ENCODE data around the gene SRPX2. TPM values are rescaled to one million over a fixed set of nuclear protein-coding genes. Genes with fewer than 3 reads are reported as not detected.

The SRPX2 gene
- total RNA-seq, 2 donors from 2014 or later, result not detected

DNA sequence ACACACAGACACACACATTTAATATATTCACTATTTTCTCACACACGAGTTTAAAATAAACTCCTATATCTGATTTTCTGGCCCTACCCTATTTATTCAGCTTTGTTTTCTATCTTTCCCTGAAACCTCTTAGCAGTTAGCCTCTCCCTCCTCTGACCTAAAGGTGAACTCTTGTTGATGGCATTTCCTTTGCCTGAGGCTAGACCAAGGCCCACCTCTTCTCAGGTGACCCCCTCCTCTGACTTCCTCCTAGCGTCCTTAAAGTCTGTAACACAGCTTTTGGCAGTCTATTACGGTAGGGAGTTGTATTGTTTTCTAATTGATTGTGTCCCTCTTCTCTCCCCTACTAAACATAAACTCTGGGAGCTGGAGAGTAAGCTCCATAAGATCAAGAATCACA, 1.7 kb upstream of the SRPX2 start:
- DNase-seq (ENCODE audit: low spot score) (no peak), ATAC-seq (no peak)
- no peaks in the 10 kb centered on the region for H3K36me3 Mint-ChIP-seq
- peaks cover 34 to 45% of the 10 kb centered on the region in 2 donors for H3K27me3 Mint-ChIP-seq
- H3K4me3 Mint-ChIP-seq, result no peak overlapping the region
- H3K27ac Mint-ChIP-seq, result no peak overlapping the region
- no peaks in the 10 kb centered on the region for H3K4me1 Mint-ChIP-seq (ENCODE audit: low read depth in 2 of 2)
- H3K9me3 Mint-ChIP-seq, result no peaks in the 10 kb centered on the region

DNA sequence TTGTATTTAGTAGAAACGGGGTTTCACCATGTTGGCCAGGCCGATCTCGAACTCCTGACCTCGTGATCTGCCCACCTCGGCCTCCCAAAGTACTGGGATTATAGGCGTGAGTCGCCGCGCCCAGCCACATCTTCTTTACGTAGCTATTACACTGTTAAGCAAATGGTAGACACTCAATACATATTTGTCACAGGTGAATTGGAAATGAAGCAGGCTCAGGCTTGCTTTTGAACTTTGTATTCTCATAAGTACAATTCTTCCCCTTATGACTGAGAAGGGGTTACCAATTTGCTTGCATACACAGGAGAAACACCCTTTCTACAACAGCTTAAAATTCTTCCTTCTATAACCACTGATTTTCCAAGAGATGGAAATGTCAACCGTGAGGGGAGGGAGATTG, 787 bp upstream of the SRPX2 start:
- Mint-ChIP-seq H3K4me1 (ENCODE audit: low read depth in 2 of 2) (no peaks in the 10 kb centered on the region), H3K27me3 (peaks cover 34 to 45% of the 10 kb centered on the region in 2 donors), H3K36me3 (no peaks in the 10 kb centered on the region), H3K4me3 (no peak overlapping the region), H3K9me3 (no peaks in the 10 kb centered on the region), H3K27ac (no peak overlapping the region)
- no peak for ATAC-seq
- DNase-seq (ENCODE audit: low spot score), result no peak

DNA sequence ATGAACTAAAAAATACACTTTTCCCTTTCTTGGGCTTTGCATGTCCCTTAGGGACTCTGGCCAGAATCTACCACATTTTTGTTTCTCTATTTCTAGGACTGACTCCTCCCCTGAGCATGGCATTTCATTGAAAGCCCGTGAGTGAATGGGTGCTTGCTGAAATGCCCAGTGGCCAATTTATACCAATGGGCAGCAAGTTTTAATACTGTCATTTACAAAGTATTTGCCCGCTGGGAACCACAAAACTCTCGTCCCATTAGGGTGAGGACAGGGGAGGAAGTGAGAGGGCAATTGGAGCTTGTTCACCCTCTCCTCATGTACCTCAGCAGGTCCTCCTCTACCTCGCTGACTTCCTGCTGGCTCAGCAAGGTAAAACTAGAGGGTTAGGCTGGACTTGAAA, 1.1 kb downstream of the SRPX2 start:
- no peaks in the 10 kb centered on the region for H3K36me3 Mint-ChIP-seq
- H3K4me1 Mint-ChIP-seq (ENCODE audit: low read depth in 2 of 2), result no peaks in the 10 kb centered on the region
- no peak for ATAC-seq
- peaks cover 26 to 36% of the 10 kb centered on the region in 2 donors for H3K27me3 Mint-ChIP-seq
- no peak overlapping the region for H3K4me3 Mint-ChIP-seq
- no peak for DNase-seq (ENCODE audit: low spot score)
- H3K9me3 Mint-ChIP-seq, result no peaks in the 10 kb centered on the region
- H3K27ac Mint-ChIP-seq, result no peak overlapping the region

DNA sequence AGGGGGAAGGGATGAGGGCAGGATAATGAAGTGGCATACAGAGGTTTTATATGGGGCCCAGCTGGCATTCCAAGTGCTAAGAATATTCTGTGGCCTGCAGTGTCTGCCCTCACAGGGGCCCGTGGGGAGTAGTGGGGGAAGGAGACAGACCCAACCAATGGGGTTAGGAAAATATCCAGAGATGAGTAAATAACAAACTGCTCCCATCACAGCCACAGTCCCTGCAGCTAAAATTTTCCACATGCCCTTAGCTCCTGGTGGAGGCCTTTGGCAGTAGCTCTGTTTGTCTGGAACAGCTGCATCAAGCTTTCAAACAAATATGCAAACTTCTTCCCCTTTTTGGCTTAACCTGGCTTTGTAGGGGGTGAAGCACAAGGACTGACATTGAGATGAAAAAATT, 3.1 kb downstream of the SRPX2 start:
- ATAC-seq, result no peak
- Mint-ChIP-seq H3K36me3 (no peaks in the 10 kb centered on the region), H3K9me3 (no peaks in the 10 kb centered on the region), H3K27me3 (peaks cover 20% of the 10 kb centered on the region in 2 donors), H3K27ac (no peak overlapping the region), H3K4me1 (ENCODE audit: low read depth in 2 of 2) (no peaks in the 10 kb centered on the region), H3K4me3 (no peak overlapping the region)
- no peak for DNase-seq (ENCODE audit: low spot score)

DNA sequence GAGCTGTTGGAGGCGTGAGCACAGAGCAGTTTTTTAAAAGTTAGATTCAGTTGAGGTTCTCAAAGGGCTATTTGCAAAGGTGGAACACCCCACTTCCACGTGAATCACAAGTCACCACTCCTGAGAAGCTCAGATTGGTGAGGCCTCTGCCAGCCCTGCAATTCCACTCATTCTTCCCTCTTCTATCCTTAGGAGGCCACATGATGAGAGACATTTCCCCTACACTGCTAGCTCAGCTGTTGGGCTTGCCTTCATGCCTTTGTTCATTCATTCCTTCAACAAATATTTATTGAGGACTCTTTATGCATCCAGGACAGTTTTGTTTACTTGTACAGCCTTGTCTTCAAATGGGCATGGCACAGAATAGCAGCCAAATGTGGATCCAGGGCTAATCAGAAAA, 3.7 kb downstream of the SRPX2 start:
- Mint-ChIP-seq H3K9me3 (no peaks in the 10 kb centered on the region), H3K4me1 (ENCODE audit: low read depth in 2 of 2) (no peaks in the 10 kb centered on the region)

DNA sequence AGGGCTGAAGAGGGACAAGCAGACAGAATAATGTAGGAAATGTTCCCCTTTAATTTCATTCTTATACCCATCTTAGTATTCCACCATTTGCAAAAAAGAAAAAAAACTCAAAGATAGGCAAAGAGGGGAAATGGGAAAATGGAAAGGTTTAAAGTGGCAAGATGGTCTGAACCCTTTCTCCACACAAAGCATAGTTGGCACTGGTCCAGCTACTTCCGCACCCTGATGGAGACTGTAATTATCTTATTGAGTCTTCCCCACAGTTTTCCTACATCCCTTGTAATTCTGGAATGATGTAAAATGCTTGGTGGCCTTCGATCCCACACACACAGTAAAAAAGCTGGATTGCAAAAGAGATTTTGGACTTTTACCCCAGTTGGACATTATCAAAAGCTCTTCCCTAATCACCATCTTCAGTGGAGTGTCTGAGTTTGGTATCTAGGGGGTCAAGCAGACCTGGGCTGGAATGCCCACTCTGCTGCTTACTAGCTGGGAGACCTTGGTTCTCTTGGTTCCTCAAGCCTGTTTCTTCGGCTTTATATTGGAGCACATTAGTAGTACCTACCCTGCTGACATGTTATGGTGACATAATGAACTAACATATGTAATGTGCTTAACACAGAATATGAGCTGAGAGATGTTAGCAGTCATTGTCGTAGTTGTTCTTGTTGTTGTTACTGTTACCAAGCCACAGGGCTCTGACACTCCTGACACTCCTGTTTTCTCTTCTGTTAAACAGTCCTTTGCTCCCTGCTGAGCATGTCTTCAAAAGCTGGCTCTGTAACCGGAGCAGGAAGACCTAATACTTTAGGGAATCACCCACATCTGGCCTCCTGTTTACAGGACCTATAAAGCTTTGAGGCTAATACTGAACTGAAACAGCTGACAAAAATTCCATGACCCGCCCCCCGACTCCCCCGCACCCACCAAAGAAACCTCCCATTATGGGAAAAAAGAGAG, 4.7 kb downstream of the SRPX2 start:
- no peak overlapping the region for H3K4me3 Mint-ChIP-seq
- H3K36me3 Mint-ChIP-seq, result no peaks in the 10 kb centered on the region
- no peaks in the 10 kb centered on the region for H3K4me1 Mint-ChIP-seq (ENCODE audit: low read depth in 2 of 2)
- DNase-seq (ENCODE audit: low spot score), result no peak
- H3K27me3 Mint-ChIP-seq, result peaks cover 22 to 24% of the 10 kb centered on the region in 2 donors
- H3K9me3 Mint-ChIP-seq, result no peaks in the 10 kb centered on the region
- H3K27ac Mint-ChIP-seq, result no peak overlapping the region
- no peak for ATAC-seq

More for the DNA sequence above, 3.7 kb downstream of the SRPX2 start:
- DNase-seq (ENCODE audit: low spot score), result no peak
- H3K27me3 Mint-ChIP-seq, result peaks cover 15 to 16% of the 10 kb centered on the region in 2 donors
- H3K27ac Mint-ChIP-seq, result no peak overlapping the region
- ATAC-seq, result no peak
- no peaks in the 10 kb centered on the region for H3K36me3 Mint-ChIP-seq
- no peak overlapping the region for H3K4me3 Mint-ChIP-seq

DNA sequence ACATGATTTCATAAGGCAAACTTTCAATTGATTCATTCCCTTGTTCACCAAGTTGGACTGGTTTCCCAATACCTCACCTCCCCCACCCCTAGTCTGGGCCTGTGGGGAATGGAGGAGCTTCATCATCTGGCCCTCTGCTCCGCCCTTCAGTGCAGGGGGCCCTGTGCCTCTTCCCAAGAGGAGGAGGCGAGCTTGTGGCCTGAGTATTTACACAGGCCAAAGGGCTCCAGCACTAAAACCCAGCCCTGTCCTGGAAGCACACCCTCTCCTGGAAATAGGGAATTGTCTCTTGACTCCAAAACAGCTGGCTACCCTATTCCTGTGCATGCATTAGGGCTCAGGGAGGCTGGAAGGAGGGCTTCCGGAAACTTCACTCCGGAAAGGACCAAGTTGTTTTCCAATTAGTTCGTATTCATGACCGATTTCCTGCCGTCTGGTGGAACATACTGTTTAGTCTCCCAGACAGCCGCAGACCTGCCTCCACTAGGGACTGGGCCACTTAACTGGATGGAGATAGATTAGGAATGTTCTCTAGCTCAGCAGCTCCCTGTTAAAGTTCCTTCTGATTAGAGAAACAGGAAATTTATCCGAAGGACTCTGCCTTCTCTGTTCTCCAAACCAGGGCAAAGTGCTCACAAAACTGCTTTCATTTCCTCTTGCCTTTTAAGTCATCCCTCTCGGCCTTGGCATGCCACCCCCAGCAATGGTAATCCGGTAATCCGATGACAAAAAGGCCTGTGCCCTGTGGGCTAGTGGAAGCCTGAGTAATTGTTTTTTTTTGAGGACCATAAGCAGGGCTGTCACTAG, 5.8 kb downstream of the SRPX2 start:
- Mint-ChIP-seq H3K4me1 (ENCODE audit: low read depth in 2 of 2) (no peaks in the 10 kb centered on the region), H3K9me3 (no peaks in the 10 kb centered on the region), H3K27me3 (peaks cover 14 to 16% of the 10 kb centered on the region in 2 donors), H3K36me3 (no peaks in the 10 kb centered on the region), H3K4me3 (no peak overlapping the region), H3K27ac (no peak overlapping the region)
- ATAC-seq (no peak), DNase-seq (ENCODE audit: low spot score) (no peak)

DNA sequence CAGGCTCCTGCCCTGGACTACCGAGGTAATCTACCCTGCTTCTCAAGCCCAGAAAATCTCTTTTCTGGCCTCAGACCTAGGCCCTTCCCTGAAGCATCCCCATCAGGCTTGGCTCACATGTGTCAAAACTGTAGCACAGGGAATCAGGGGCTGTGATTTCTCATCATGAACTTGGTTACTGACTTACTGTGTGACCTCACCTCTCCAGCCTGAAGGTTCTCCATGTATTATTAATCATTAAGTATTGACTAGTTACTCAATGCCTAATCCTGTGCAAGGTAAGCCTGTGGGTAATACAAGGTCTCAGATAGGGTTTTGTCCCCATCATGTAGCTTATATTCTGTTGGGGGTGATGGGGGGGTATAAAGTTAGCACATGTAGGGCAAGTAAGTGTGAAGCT, 6.8 kb downstream of the SRPX2 start:
- Mint-ChIP-seq H3K4me1 (ENCODE audit: low read depth in 2 of 2) (no peaks in the 10 kb centered on the region), H3K27me3 (peaks cover 9 to 13% of the 10 kb centered on the region in 2 donors), H3K27ac (no peak overlapping the region), H3K4me3 (no peak overlapping the region), H3K9me3 (no peaks in the 10 kb centered on the region), H3K36me3 (no peaks in the 10 kb centered on the region)
- no peak for ATAC-seq
- DNase-seq (ENCODE audit: low spot score), result no peak

DNA sequence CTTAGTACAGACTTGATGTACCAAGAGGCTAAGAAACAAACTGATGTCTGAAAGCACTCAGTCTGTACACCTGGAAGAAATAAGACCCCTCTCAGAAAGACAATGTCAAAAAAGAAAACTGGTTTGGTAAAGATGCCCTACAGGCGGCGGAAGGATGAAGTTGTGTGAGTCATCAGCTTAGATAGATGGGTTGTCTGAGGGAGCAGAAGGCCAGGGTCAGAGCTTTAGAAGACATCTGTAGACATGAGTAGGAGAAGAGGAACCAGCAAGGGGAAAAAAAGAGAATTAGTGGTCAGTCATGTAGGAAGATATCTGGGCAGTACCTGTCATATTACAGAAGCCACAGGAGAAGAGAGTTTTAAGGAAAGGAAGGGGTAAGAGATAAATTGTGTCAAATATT, 8.3 kb downstream of the SRPX2 start:
- no peak for ATAC-seq
- H3K27ac Mint-ChIP-seq, result no peak overlapping the region
- no peak overlapping the region for H3K4me3 Mint-ChIP-seq

DNA sequence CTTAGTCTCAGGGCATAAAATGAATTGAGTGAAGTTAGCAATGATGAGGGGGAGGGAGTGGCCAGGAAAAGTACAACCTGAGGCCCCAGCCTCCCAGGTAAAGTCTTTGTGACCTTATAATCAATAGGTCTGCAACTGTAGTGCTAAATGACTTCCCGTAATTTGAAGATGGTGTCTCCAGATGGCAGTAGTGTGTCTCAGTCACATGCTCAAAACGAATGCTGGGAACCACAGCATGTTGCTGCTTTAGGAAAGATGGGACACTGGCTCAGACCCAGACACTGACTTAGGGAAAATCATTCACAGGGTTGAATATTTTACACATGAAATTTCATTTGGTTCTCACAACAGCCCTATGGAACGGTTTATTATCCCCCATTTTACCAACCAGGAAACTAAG, 10.3 kb downstream of the SRPX2 start:
- no peak overlapping the region for H3K4me3 Mint-ChIP-seq
- no peak overlapping the region for H3K27ac Mint-ChIP-seq
- H3K4me1 Mint-ChIP-seq (ENCODE audit: low read depth in 2 of 2), result no peaks in the 10 kb centered on the region
- no peaks in the 10 kb centered on the region for H3K9me3 Mint-ChIP-seq
- H3K27me3 Mint-ChIP-seq, result peaks cover 9 to 18% of the 10 kb centered on the region in 2 donors
- DNase-seq (ENCODE audit: low spot score) (no peak), ATAC-seq (no peak)
- no peaks in the 10 kb centered on the region for H3K36me3 Mint-ChIP-seq

More for the DNA sequence above, 8.3 kb downstream of the SRPX2 start:
- no peak for DNase-seq (ENCODE audit: low spot score)
- Mint-ChIP-seq H3K4me1 (ENCODE audit: low read depth in 2 of 2) (no peaks in the 10 kb centered on the region), H3K36me3 (no peaks in the 10 kb centered on the region), H3K27me3 (peaks cover 9 to 12% of the 10 kb centered on the region in 2 donors), H3K9me3 (no peaks in the 10 kb centered on the region)

DNA sequence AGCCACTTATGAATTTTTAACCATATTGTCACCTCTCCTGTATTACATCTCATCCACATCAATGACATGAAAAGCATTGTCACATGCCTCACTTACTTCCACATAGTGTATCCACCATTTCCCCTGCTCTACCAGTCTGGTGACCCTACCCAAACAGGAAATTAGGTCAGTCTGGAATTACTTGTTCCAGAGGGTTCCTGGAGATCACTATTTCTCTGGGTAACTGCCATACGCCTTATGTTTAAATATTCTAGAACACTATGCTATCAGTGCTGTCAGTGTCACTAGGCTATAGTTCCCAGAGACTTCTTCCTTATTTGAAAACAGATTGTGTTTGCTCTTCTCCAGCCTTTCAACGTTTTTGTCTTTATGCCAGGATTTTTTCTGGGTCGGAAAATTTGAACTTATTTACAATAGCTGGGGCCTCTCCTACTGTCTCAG, 15.0 kb downstream of the SRPX2 start:
- Mint-ChIP-seq H3K4me1 (ENCODE audit: low read depth in 2 of 2) (no peaks in the 10 kb centered on the region), H3K36me3 (no peaks in the 10 kb centered on the region), H3K27me3 (peaks cover 0 to 18% of the 10 kb centered on the region in 2 donors), H3K4me3 (no peak overlapping the region), H3K9me3 (no peaks in the 10 kb centered on the region), H3K27ac (no peak overlapping the region)
- no peak for ATAC-seq
- DNase-seq (ENCODE audit: low spot score), result no peak

DNA sequence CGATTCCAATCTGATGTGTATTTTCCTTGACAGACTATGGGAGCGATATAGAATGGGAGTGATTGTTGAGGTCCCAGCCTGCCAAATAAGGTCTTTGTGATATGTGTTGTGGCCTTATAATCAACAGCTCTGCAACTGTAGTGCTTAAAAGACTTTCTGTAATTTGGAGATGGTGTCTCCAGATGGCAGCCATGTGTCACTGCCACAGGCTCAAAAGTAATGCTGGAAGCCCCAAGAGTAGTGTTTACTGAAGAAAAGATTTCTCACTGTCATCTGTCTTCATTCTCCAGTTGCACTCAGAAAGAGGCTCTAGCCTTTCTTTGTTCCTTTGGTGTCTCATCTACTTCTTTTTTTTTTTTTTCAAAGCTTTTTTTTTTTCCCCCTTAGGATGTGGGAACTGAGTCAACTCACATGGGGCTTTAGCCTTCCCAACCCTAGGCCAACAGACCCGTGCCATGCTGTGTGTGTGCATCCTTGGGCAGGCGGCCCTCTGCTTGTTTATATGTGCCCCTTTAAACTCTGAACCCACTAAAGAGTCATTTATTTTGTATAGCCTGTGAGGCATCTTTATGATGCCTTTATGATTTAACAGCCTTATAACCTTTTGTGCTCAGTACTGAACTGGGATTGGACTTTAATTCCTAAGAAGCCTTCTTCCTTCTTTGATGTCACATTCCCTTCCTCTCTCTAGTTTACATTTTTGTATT, 15.6 kb downstream of the SRPX2 start:
- Mint-ChIP-seq H3K27me3 (peaks cover 0 to 18% of the 10 kb centered on the region in 2 donors), H3K27ac (no peak overlapping the region), H3K9me3 (no peaks in the 10 kb centered on the region), H3K4me3 (no peak overlapping the region), H3K36me3 (no peaks in the 10 kb centered on the region), H3K4me1 (ENCODE audit: low read depth in 2 of 2) (no peaks in the 10 kb centered on the region)
- ATAC-seq (no peak), DNase-seq (ENCODE audit: low spot score) (no peak)

DNA sequence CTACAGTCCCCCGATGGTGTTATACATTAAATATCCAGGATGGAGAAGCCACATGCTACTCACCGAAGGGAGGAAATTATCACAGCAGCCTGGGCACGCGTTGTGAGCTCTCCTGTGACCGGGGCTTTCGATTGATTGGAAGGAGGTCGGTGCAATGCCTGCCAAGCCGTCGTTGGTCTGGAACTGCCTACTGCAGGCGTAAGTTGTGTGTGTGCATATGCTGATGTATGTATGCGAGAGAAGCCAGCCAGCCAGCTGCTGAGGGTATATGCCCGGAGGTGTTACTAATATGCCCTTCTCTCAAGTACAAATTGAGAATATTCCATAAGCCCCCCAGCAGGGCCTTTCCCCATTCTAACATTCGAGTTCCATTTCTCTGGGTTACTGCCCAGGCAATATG, 18.2 kb downstream of the SRPX2 start:
- no peaks in the 10 kb centered on the region for H3K9me3 Mint-ChIP-seq
- DNase-seq (ENCODE audit: low spot score) (no peak), ATAC-seq (no peak)
- no peaks in the 10 kb centered on the region for H3K4me1 Mint-ChIP-seq (ENCODE audit: low read depth in 2 of 2)
- H3K27ac Mint-ChIP-seq, result no peak overlapping the region
- no peaks in the 10 kb centered on the region for H3K36me3 Mint-ChIP-seq
- peaks cover 0 to 21% of the 10 kb centered on the region in 2 donors for H3K27me3 Mint-ChIP-seq
- H3K4me3 Mint-ChIP-seq, result no peak overlapping the region

Measured in natural killer cell treated with Interleukin-12 subunit alpha and Interleukin-12 subunit beta and Interleukin-15 and Interleukin-18, amount 100 ng/mL, for 72 hours (primary cell).